ENCODE results near the gene ATXN7.

The ATXN7 gene

GRCh38 chr3:64046592-64046991 lies 182.9 kb downstream of the ATXN7 start:
- Histone ChIP-seq H3K4me3 (replicated peaks; ENCODE audit: low read depth, low read length) (no peak overlapping the region), H3K27me3 (replicated peaks; ENCODE audit: control insufficient read depth, insufficient read depth, low read length) (no peaks in the 10 kb centered on the region), H3K36me3 (ENCODE audit: control insufficient read depth, insufficient read depth, low read length) (no peaks in the 10 kb centered on the region)
- no peak for DNase-seq (ENCODE audit: extremely low read depth, insufficient read length)
- no peak for TF ChIP-seq CTCF (IDR thresholded peaks at IDR 0.05; ENCODE audit: insufficient read depth, low read length, poor library complexity, severe bottlenecking)

GRCh38 chr3:64046996-64047594 lies 183.4 kb downstream of the ATXN7 start:
- no peak overlapping the region for H3K4me3 ChIP-seq (replicated peaks; ENCODE audit: low read depth, low read length)
- DNase-seq (ENCODE audit: extremely low read depth, insufficient read length), result no peak
- H3K36me3 ChIP-seq (ENCODE audit: control insufficient read depth, insufficient read depth, low read length), result no peaks in the 10 kb centered on the region
- TF ChIP-seq CTCF (IDR thresholded peaks at IDR 0.05; ENCODE audit: insufficient read depth, low read length, poor library complexity, severe bottlenecking), result no peak
- no peaks in the 10 kb centered on the region for H3K27me3 ChIP-seq (replicated peaks; ENCODE audit: control insufficient read depth, insufficient read depth, low read length)

- TF ChIP-seq CTCF (IDR thresholded peaks at IDR 0.05; ENCODE audit: insufficient read depth, low read length, poor library complexity, severe bottlenecking), result no peak
These were observed 184.1 kb downstream of the ATXN7 start for GRCh38 chr3:64047787-64048186.

DNA sequence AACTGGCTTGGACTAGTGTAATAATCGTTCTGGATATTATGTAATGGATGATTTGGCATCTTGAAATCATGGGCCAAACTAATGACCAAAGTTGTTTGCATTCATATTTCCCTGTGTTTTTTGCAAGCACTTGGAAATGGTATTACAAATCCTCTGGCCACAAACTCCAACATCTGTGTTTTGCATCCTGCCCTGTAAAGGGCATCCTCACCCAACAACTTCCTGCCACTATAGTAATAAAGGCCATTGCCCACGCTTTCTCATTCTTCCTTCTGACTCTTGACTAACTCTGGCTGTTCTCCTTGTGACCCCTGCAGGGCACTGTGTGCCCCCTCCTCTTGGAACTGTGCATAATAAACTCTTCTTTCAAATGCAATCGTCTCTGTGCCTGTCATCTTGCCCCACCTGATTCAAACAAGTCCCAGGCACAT lies 185.0 kb downstream of the ATXN7 start:
- H3K36me3 ChIP-seq (ENCODE audit: control insufficient read depth, insufficient read depth, low read length), result no peaks in the 10 kb centered on the region
- DNase-seq (ENCODE audit: extremely low read depth, insufficient read length), result no peak
- no peak overlapping the region for H3K4me3 ChIP-seq (replicated peaks; ENCODE audit: low read depth, low read length)
- H3K27me3 ChIP-seq (replicated peaks; ENCODE audit: control insufficient read depth, insufficient read depth, low read length), result no peaks in the 10 kb centered on the region
- no peak for TF ChIP-seq CTCF (IDR thresholded peaks at IDR 0.05; ENCODE audit: insufficient read depth, low read length, poor library complexity, severe bottlenecking)

More at GRCh38 chr3:64047787-64048186, 184.1 kb downstream of the ATXN7 start:
- DNase-seq (ENCODE audit: extremely low read depth, insufficient read length), result no peak
- Histone ChIP-seq H3K4me3 (replicated peaks; ENCODE audit: low read depth, low read length) (no peak overlapping the region), H3K36me3 (ENCODE audit: control insufficient read depth, insufficient read depth, low read length) (no peaks in the 10 kb centered on the region), H3K27me3 (replicated peaks; ENCODE audit: control insufficient read depth, insufficient read depth, low read length) (no peaks in the 10 kb centered on the region)

- H3K27me3 ChIP-seq (replicated peaks; ENCODE audit: control insufficient read depth, insufficient read depth, low read length), result no peaks in the 10 kb centered on the region
- H3K36me3 ChIP-seq (ENCODE audit: control insufficient read depth, insufficient read depth, low read length), result no peaks in the 10 kb centered on the region
- no peak overlapping the region for H3K4me3 ChIP-seq (replicated peaks; ENCODE audit: low read depth, low read length)
- DNase-seq (ENCODE audit: extremely low read depth, insufficient read length), result no peak
- no peak for TF ChIP-seq CTCF (IDR thresholded peaks at IDR 0.05; ENCODE audit: insufficient read depth, low read length, poor library complexity, severe bottlenecking)
These were observed 185.5 kb downstream of the ATXN7 start for GRCh38 chr3:64049136-64049535.

DNA sequence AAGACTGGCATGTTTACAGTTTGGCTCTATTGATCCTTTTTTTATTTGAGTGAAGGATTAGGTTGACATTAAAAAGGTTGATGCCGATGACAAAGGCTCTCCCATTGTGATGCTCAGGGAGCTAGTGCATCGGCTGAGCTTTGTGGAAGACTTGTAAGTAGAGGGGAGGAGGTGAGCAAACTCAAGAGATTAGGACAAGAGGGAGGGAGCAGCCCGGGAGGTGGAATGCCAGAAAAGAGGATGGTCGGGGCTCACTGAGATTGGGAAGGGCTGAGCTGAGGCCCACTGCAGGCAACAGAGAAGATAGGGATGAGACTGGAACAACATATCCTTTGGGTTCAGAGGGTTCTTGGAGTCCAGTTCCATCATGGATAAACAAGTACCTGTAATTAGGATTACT lies 186.2 kb downstream of the ATXN7 start:
- no peak for TF ChIP-seq CTCF (IDR thresholded peaks at IDR 0.05; ENCODE audit: insufficient read depth, low read length, poor library complexity, severe bottlenecking)
- H3K36me3 ChIP-seq (ENCODE audit: control insufficient read depth, insufficient read depth, low read length), result no peaks in the 10 kb centered on the region
- DNase-seq (ENCODE audit: extremely low read depth, insufficient read length), result no peak
- no peak overlapping the region for H3K4me3 ChIP-seq (replicated peaks; ENCODE audit: low read depth, low read length)
- H3K27me3 ChIP-seq (replicated peaks; ENCODE audit: control insufficient read depth, insufficient read depth, low read length), result no peaks in the 10 kb centered on the region

Measured in GM06990 (cell line).